Measurements from ENCODE around the gene LRRC55. TPM values are rescaled to one million over a fixed set of nuclear protein-coding genes. Genes with fewer than 3 reads are reported as not detected.

LRRC55 gene
- total RNA-seq, 1 donor: not detected

DNA sequence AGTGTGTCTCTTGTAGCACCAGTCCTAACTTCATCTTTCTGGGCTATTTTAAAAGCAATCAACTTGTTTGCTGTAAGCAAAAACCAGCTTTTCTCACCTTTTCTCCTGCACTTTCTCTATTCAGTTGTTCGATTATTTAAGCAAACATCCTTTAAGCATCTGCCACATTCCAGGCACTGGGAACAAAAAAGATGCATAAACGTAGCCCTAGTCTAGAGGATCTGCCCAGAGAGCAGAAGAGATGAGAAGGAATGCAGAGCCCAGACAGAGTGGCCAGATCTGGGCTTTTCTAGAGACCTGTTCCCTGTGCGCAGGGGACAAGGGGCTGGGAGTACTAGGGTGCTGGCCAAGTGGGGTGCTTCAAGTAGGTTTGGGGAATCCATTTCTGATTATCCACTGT, 46.8 kb downstream of the LRRC55 start:
- H3K4me3 ChIP-seq (ENCODE audit: low read depth, low read length): no peak overlapping the region

DNA sequence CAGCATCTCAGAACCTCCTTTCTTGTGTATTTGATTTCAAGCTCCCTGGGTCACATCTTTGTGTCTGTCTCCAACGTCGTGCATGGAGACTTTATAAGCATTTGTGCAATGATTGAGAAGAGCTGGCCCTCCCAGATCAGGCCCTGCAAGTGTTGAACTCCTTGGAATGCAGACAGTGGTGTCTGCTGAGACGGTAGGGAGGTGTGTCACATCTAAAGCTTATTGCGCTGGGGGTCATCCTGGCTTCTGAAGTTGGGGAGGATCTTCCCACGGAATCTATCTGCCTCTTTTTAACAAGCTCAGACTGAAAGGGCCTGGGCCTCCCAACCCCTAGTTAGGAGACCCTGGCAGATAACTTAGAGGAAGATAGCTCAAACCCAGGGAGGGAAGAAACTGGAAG, 48.6 kb downstream of the LRRC55 start:
- TF ChIP-seq, protein P1, sequence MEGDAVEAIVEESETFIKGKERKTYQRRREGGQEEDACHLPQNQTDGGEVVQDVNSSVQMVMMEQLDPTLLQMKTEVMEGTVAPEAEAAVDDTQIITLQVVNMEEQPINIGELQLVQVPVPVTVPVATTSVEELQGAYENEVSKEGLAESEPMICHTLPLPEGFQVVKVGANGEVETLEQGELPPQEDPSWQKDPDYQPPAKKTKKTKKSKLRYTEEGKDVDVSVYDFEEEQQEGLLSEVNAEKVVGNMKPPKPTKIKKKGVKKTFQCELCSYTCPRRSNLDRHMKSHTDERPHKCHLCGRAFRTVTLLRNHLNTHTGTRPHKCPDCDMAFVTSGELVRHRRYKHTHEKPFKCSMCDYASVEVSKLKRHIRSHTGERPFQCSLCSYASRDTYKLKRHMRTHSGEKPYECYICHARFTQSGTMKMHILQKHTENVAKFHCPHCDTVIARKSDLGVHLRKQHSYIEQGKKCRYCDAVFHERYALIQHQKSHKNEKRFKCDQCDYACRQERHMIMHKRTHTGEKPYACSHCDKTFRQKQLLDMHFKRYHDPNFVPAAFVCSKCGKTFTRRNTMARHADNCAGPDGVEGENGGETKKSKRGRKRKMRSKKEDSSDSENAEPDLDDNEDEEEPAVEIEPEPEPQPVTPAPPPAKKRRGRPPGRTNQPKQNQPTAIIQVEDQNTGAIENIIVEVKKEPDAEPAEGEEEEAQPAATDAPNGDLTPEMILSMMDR (IDR thresholded peaks at IDR 0.05; ENCODE audit: insufficient read depth, low read length): no peak

More for the DNA sequence above, 46.8 kb downstream of the LRRC55 start:
- DNase-seq (ENCODE audit: low read depth): no peak
- TF ChIP-seq, protein P1 (IDR thresholded peaks at IDR 0.05; ENCODE audit: insufficient read depth, low read length): no peak

DNA sequence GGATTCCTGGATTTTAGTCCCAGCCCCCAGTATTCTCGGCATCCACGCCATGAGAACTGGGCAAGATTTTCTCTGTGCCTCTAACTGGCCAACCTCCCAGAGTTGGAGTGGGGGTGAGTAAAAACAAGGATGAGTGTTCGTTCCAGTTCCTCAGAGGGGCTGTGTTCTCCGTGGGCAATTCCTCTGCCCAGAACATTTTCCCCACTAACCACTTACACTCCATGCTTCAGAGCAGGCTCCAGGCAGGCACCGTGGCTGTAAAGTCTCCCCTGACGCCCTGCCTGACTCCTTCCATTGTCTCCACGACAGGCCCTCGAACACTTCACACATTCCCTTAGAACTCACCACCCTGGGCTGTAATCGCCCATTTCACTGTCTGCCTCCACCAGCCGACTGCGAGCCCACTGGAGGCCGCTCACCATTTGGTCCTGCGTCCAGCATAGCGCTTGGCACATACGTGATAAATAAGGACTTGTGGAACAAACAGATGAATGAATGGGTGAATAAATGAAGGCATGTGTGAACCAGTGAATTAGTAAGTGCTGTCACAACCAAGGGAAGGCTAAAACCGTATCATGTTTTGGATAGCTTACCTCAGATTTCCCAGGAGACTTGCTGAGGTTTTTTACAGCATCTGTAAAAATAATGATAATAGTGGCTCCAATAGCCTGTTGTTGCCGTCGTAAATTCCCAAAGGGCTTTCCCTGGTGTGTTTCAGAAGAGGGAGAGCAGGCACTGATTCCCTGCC, 49.2 kb downstream of the LRRC55 start:
- DNase-seq (ENCODE audit: low read depth): peak; percentile 28
- TF ChIP-seq, protein P1 (IDR thresholded peaks at IDR 0.05; ENCODE audit: insufficient read depth, low read length): no peak
- no peak overlapping the region for H3K4me3 ChIP-seq (ENCODE audit: low read depth, low read length)

More for the DNA sequence above, 48.6 kb downstream of the LRRC55 start:
- DNase-seq (ENCODE audit: low read depth): no peak
- no peak overlapping the region for H3K4me3 ChIP-seq (ENCODE audit: low read depth, low read length)

DNA sequence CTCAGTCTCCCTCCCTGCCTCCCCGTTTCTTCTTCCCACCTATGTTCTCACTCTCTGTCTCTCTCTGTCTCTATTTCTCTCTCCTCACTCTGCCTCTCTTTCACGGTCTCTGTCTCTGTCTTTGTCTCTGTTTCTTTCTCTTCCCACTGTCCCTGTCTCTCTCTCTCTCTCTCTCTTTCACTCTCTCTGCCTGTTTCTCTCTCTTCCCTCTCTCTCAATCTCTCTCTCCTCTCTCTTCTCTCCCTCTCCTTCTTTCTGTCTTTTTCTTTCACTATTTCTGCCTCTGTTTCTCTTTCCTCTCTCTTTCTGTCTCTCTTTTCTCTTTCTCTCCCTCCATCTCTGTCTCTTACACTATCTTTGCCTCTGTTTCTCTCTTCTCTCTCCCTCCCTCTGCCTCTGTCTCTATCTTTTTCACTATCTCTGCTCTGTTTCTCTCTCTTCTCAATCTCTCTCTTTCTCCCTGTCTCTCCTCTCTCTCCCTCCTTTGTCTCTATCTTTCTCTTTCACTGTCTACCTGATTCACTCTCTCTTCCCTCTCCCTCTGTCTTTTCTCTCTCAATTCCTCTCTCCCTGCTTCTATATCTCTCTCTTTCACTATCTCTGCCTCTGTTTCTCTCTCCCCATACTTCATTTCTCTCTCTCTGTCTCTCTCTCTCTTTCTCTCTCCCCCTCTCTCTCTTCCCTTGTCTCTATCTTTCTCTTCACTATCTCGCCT, 49.9 kb downstream of the LRRC55 start:
- TF ChIP-seq, protein P1 (IDR thresholded peaks at IDR 0.05; ENCODE audit: insufficient read depth, low read length): no peak
- no peak for DNase-seq (ENCODE audit: low read depth)
- H3K4me3 ChIP-seq (ENCODE audit: low read depth, low read length): no peak overlapping the region

DNA sequence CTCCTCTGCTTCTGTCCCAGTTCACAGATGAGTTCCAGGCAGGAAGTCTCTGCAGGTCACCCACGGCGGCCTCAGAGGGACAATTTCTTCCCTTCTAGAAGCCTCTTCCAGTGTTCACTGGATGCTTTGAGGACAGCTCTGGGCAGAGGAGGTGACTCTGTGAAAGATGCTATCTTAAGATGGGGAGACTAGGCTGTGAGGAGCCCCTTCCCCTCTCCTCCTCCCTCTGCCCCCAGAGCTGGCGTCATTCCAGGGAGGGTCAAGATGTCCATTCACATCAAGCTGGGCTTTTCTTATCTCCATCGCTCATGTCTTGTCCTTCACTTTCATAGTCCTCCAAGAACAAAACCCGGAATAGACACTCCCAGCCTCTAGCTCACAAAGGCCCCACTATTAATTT, 51.9 kb downstream of the LRRC55 start:
- DNase-seq (ENCODE audit: low read depth): no peak
- TF ChIP-seq, protein P1 (IDR thresholded peaks at IDR 0.05; ENCODE audit: insufficient read depth, low read length): no peak
- H3K4me3 ChIP-seq (ENCODE audit: low read depth, low read length): no peak overlapping the region

DNA sequence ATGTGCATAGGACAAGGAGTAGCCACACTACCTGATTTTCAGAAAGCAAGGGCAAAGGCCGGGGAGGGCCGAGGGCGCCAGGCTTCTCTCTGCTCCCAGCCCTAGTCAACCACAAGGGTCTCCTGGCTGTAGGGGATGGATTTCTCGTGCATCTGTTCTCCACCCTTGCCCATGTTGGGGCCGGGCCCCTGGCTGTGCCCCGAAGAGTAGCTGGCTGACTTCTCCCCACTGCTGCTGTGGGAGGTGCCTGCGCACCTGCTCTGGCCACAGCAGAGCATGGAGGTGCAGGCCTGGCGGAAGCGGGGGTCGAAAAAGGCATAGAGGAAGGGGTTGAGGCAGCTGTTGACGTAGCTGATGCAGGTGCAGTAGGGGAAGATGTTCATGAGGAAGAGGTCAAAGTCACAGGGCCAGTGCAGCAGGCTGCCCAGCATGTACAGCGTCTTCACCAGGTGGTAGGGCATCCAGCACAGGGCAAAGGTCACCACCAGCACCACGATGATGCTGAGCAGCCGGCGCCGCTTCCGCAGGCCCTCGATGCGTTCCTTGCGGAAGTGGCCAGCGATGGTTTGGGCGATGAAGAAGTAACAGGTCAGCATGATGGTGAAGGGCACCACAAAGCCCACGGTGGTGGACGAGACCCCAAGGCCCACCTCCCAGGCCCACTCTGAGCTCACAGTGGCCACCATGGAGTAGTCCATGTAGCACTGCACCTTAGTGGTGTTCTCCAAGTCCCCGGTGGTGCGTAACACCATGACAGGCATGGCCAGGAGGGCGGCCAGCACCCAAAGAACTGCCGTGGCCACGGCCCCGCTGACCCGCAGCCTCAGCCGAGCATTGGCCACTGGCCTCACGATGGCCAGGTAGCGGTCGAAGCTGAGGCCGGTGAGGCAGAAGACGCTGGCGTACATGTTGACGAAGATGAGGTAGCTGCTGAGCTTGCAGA, 54.3 kb downstream of the LRRC55 start:
- no peak overlapping the region for H3K4me3 ChIP-seq (ENCODE audit: low read depth, low read length)
- TF ChIP-seq, protein P1 (IDR thresholded peaks at IDR 0.05; ENCODE audit: insufficient read depth, low read length): no peak
- no peak for DNase-seq (ENCODE audit: low read depth)

Measured in fibroblast of the aortic adventitia (primary cell).